ENCODE results near the gene CSMD2. TPM values are rescaled to one million over a fixed set of nuclear protein-coding genes. Genes with fewer than 3 reads are reported as not detected.

The CSMD2 gene
- total and polyA plus RNA-seq, 7 donors = under 0.01 to 0.83 (median 0.16) TPM

GRCh38 chr1:34129630-34130029 is 35.4 kb downstream of the CSMD2 start:
- no peaks in the 10 kb centered on the region for H3K9me3 ChIP-seq
- no peak overlapping the region for H3K27ac ChIP-seq
- peaks cover 0 to 5% (median 0%) of the 10 kb centered on the region in 3 donors for H3K27me3 ChIP-seq
- no peak for DNase-seq
- intact Hi-C loops (cut with DNase I) = no loop called here
- H3K36me3 ChIP-seq = no peaks in the 10 kb centered on the region
- TF ChIP-seq EP300 (IDR thresholded peaks at IDR 0.05) (no peak), POLR2A (IDR thresholded peaks at IDR 0.05) (no peak), POLR2AphosphoS5 (IDR thresholded peaks at IDR 0.05) (no peak)
- TF ChIP-seq, protein P1, sequence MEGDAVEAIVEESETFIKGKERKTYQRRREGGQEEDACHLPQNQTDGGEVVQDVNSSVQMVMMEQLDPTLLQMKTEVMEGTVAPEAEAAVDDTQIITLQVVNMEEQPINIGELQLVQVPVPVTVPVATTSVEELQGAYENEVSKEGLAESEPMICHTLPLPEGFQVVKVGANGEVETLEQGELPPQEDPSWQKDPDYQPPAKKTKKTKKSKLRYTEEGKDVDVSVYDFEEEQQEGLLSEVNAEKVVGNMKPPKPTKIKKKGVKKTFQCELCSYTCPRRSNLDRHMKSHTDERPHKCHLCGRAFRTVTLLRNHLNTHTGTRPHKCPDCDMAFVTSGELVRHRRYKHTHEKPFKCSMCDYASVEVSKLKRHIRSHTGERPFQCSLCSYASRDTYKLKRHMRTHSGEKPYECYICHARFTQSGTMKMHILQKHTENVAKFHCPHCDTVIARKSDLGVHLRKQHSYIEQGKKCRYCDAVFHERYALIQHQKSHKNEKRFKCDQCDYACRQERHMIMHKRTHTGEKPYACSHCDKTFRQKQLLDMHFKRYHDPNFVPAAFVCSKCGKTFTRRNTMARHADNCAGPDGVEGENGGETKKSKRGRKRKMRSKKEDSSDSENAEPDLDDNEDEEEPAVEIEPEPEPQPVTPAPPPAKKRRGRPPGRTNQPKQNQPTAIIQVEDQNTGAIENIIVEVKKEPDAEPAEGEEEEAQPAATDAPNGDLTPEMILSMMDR (IDR thresholded peaks at IDR 0.05) = no peak
- WGBS, 2 donors = 72 to 73% methylated on average over 6 of the region's 6 CpGs
- no peaks in the 10 kb centered on the region for H3K4me1 ChIP-seq
- H3K4me3 ChIP-seq = no peak overlapping the region

DNA sequence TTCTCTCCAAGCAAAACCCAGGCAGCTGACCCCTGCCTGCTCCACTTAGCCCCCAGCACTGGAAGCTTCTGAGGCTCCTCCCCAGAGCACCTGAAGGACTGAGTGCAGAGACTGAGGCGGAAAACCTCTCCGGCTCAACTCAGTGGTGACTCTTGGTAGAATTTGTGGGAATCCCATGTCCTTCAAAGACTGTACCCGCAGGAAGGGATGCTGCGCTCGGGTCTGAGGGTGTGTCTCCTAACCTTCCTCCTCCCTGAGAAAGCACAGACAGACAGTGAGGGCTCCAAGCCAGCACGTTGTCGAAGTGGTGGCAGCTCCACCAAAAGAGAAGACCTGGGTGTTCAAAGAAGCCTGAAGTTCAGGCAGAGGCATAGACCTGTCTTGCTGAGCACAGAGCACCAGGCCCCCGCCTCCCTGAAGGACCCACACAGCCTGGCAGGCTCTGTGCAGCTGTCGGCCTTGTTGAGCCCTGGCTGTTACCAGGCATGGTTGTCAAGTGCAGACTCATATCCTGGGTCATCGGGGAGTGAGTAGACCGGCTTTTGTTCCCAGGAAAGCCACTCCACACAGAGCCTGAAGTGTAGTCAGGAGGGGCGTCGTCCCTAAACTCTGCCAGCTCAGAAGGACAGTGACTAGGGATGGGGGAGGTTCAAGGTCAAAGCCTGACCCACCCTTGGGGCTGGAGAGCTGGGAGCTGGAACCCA is 36.7 kb downstream of the CSMD2 start:
- intact Hi-C loops (cut with DNase I) = no loop called here
- 82 to 89% methylated on average over 13 of the region's 13 CpGs for WGBS, 2 donors
- H3K27me3 ChIP-seq = peaks cover 0 to 5% (median 0%) of the 10 kb centered on the region in 3 donors

GRCh38 chr1:34127006-34128000 is 37.7 kb downstream of the CSMD2 start:
- Histone ChIP-seq H3K4me1 (no peaks in the 10 kb centered on the region), H3K27me3 (peaks cover 0 to 5% (median 0%) of the 10 kb centered on the region in 3 donors), H3K9me3 (no peaks in the 10 kb centered on the region), H3K4me3 (no peak overlapping the region), H3K27ac (no peak overlapping the region), H3K36me3 (no peaks in the 10 kb centered on the region)
- no peak for DNase-seq
- intact Hi-C loops (cut with DNase I) = no loop called here
- 77% methylated on average over 15 of the region's 15 CpGs for WGBS, 2 donors
- TF ChIP-seq, protein P1 (IDR thresholded peaks at IDR 0.05) = no peak
- no peak for TF ChIP-seq POLR2A (IDR thresholded peaks at IDR 0.05)
- TF ChIP-seq EP300 (IDR thresholded peaks at IDR 0.05) = no peak
- no peak for TF ChIP-seq POLR2AphosphoS5 (IDR thresholded peaks at IDR 0.05)

More for the DNA sequence above, 36.7 kb downstream of the CSMD2 start:
- Histone ChIP-seq H3K4me3 (no peak overlapping the region), H3K27ac (no peak overlapping the region), H3K36me3 (no peaks in the 10 kb centered on the region), H3K4me1 (no peaks in the 10 kb centered on the region), H3K9me3 (no peaks in the 10 kb centered on the region)
- TF ChIP-seq EP300 (IDR thresholded peaks at IDR 0.05) (no peak), POLR2AphosphoS5 (IDR thresholded peaks at IDR 0.05) (no peak)
- TF ChIP-seq, protein P1 (IDR thresholded peaks at IDR 0.05) = no peak
- DNase-seq = no peak

- Histone ChIP-seq H3K4me1 (no peaks in the 10 kb centered on the region), H3K36me3 (no peaks in the 10 kb centered on the region), H3K9me3 (no peaks in the 10 kb centered on the region), H3K27ac (no peak overlapping the region), H3K27me3 (peaks cover 0 to 5% (median 0%) of the 10 kb centered on the region in 3 donors), H3K4me3 (no peak overlapping the region)
- 59 to 64% methylated on average over 6 of the region's 6 CpGs for WGBS, 2 donors
- intact Hi-C loops (cut with DNase I) = no loop called here
- TF ChIP-seq POLR2A (IDR thresholded peaks at IDR 0.05) (no peak), EP300 (IDR thresholded peaks at IDR 0.05) (no peak), POLR2AphosphoS5 (IDR thresholded peaks at IDR 0.05) (no peak)
- TF ChIP-seq, protein P1 (IDR thresholded peaks at IDR 0.05) = no peak
- no peak for DNase-seq
Measured at GRCh38 chr1:34126486-34126885, 38.5 kb downstream of the CSMD2 start.

Data from sigmoid colon (tissue), 7 donors.